Amniotic epithelial cell (primary cell): ENCODE measurements around the gene MYH11.
"Not testable (repeated sequence)": the region's sequence is repeated elsewhere in the genome, so short reads cannot be mapped to it uniquely, and the experiment has no call there.

ENCODE experiments used
- DNase-seq: peaks from one replicate; pipeline ENCODE4 v3.0.0-alpha.2; 2010; ENCODE audit warnings: low read depth

Gene MYH11

DNA sequence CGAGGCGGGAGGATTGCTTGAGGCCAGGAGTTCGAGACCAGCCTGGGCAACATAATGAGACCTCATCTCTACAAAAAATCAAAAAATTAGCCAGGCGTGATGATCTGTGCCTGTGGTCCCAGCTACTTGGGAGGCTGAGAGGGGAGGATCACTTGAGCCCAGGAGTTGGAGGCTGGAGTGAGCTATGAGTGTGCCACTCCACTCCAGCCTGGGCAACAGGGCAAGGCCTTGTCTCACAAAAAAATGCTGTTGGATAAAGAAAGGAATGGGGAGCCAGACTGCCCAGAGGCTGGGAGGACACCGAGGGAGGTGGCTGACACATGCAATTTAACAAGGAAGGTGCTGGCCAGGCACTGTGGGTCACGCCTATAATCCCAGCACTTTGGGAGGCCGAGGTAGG, 47.5 kb downstream of the MYH11 start:
- not testable (repeated sequence) for DNase-seq

DNA sequence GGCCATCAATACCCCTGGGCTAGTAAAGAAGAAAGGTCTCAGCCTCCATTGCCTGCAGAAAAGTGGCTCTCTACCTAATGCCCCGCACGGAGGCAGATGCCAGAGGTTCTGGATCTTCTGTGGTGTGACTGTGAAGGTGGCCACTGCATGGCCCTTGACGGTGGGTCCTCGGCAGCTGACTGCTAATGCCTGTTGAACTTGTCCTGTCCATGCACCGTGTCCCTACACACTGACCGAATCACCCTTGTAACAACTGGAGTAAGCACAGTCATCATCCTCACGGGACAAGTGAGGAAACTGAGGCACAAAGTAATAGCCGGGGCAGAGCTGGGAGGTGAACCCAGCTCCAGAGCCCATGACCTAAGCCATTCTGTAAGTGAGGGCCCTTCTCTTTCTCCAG, 48.8 kb downstream of the MYH11 start:
- DNase-seq = no peak

DNA sequence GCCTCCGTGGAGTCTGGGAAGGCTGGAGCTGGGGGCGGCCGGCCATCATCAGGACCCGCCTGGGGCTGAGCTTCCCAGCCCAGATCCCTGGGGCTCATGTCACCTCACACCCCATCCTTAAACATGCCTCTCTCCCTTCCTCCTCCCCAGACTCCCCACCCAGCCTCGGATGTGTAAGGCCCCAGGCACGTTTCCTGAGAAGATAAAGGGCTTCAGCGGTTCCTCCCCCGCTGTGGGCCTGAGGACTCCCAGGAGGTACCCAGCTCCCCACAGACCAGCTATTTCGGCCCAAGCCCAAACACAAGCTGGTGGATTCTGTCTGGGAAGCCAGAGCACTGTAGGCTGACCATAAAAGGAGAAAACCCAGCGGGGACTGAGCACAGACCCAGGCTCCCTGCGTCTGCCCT, 49.2 kb downstream of the MYH11 start:
- DNase-seq = peak; percentile 53

DNA sequence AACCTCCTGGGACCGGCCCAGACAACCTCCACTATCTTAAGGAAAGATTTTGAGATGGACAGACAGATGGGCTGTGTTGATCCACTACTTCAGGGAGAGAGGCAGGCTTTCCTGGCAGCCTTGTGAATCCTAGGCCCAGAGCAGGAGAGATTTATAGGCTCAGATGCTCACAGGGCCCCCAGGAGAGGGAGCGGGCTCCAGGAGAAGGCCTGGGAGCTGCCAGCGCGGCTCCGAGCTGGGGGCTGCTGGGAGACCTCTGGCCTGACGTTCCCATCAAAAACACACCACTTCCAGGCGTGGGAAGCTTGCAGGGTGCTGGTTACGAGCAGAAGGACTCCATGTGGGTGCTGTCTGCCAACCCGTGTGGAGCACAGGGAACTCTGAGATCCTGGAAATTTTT, 53.2 kb downstream of the MYH11 start:
- no peak for DNase-seq

DNA sequence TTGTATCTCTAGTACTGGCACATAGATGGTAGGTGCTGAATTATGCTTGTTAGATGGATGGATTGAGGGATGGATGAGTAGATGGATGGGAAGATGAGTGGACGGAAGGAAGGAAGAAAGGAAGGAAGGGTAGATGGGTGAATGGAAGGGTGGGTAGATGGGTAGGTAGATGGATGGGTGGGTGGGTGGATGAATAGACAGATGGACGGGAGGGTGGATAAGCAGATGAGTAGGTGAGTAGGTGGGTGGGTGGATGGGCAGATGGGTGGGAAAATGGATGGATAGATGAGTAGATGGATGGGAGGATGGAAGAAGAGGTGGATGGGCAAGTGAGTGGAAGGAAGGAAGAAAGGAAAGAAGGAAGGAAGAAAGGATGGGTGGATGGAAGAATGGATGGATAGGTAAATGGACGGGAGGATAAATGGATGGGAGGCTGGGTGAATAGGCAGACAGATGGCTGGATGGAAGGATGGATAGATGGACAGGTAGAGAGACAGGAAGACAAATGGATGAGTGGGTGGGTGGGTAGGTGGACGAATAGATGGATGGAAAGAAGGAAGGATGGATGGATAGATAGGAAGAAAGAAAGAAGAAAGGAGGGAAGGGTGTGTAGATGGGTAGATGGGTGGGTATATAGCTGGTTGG, 56.9 kb downstream of the MYH11 start:
- DNase-seq = no peak

DNA sequence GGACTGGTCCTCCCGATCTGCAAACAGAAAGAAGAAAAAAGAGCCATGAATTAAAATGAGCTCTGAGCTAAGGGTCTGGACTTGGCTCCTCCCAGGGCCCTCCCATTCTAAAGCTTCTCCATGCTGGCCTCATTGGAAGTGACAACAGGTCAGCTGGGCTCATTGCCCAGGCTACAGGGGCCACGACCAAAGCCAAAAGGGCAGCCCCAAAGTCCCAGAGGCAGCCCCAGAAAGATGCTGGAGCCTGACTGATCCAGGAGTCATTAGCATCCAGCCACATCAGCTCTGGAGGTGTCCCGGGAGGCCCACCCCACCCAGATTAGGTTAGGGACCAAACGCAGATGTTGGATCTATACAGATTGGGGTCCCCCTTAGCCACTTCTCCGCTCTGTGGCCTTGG, 58.2 kb downstream of the MYH11 start:
- DNase-seq = no peak

DNA sequence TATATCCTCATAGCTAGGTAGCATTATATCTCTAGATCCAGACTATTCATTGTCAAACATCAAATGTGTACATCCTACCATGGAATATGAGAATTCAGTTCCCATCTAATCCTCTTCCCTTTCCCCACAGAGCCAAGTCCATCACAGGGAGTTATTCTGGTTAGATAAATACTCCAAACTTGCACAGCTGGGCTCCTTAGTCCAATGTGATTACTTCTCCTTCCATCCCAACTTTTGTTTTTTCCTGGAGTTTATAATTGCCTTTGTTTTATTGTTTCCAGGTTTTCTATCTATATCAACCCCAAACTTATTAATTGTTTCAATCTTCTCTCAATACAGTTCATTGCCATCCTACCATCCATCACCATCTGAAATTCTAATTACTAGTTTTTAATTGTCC, 59.9 kb downstream of the MYH11 start:
- DNase-seq = no peak

DNA sequence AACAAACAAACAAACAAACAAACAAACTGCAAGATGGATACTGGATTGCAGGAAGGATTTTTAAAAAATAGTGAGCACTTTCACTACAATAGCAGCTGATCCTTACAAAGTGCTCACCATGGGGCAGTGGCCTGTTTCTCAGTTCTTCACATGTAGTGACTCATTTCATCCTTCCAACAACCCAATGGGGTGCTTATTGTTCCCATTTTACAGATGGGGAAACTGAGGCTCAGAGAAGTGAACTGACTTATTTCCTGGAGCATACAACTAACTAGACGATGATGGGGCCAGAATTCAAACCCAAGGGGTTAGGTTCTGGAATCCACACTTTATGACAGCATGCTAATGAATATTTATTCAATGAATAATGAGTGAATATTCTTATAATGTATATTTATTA, 61.2 kb downstream of the MYH11 start:
- no peak for DNase-seq

DNA sequence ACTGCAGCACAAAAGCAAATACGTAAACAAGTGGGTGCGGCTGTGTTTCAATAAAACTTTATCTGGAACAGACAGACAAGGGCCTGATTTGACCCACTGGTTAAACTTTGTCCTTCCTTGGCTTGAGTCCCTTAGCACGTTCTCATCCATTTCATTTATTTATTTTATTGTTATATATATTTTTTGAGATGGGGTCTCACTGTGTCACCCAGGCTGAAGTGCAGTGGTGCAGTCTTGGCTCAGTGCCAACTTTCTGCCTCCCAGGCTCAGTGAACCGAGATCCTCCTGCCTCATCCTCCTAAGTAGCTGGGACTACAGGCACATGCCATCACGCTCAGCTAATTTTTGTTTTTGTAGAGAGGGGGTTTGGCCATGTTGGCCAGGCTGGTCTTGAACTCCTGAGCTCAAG, 64.3 kb downstream of the MYH11 start:
- DNase-seq = no peak

DNA sequence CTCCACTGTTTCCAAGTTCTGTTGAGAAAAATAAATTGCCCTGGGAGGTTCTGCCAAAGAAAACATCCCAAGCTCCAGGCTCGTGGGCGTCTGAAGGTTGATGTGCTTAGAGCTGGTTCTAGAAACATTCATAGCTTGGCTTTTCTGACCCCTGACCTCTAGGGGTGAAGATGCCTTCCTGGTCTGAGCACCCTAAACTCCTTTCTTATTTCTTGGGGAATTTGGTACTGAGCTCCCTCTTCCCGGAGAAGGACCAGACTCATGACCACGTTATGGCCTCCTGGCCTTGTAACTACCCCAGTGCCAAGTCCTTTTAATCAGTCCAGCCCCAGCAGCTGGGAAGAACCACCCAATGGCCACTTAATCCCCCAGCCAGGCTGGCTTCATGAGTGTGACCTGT, 66.4 kb downstream of the MYH11 start:
- no peak for DNase-seq

DNA sequence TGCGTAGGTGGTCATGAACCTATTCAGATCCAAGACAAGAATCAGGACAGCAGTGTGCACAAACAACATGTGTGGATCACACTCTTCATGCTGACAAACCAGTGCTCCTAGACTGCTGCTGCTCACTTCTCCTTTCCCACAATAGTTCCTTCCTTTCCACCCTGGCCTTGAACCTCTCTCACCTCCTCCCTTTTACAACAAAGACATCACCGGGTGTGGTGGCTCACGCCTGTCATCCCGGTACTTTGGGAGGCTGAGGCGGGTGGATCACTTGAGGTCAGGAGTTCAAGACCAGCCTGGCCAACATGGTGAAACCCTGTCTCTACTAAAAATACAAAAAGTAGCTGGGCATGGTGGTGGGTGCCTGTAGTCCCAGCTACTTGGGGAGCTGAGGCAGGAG, 67.0 kb downstream of the MYH11 start:
- DNase-seq = not testable (repeated sequence)

DNA sequence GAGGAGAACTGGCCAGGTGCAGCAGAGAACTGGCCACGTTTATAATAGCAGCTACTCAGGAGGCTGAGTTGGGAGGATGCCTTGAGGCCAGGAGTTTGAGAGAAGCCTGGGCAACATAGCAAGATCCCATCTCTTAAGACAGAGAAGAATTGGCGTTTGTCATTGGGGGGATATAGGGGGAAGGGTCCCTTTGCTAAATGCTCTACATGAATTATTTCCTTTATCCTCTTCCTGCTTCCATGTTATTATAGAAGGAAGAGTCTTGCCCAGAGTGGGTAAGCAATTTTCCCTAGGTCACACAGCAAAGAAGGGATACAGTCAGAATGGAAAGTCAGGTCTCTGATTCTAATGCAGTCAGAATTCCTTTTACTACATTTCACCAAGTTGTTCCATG, 68.0 kb downstream of the MYH11 start:
- no peak for DNase-seq

DNA sequence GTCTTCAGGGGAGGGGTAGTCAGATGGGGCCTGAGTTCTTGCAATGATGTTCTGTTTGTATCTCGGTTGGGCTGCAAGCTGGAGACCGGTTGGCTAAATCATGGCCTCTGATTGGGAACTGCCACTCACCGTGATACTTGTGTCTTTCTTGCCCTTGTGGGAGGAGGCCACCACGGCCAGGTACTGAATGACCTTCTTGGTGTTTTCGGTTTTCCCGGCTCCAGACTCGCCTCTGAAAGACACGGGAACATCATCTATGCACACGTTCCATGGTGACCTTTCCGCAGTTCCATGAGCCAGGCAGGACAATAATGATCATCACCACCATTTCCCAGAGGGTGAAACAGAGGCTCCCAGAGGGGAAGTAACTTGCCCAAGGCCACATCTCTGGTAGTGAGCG, 70.3 kb downstream of the MYH11 start:
- DNase-seq = no peak

DNA sequence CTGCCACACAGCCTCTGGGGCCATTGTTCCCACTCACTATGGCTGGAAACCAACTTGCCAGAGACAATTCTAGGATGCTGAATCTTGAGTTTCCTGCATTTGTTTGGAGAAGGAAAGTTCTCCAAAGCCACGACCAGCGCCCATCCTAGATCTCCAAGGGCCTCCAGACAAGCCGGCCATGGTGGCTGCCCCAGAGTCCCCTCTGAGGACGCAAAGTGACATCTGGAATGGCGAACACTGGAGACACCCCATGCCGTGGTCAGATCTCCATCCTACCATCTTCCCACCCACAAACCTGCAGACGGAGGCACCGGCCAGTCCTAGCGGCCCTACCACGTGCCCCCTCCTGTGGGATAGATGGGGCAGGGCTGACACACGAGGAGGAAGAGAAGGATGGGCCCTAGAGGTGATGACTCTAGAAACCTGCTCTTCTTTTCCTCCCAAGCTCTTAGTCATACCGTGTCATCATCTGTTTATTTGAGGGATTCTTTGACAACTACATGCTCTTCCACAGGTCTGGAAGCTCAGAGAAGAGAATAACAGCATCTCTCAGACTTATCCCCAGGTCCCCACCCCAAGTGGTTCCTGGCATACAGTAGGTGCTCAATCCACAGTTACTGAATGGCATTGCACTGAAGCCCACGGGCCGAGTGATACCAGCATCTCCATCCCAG, 71.3 kb downstream of the MYH11 start:
- no peak for DNase-seq

DNA sequence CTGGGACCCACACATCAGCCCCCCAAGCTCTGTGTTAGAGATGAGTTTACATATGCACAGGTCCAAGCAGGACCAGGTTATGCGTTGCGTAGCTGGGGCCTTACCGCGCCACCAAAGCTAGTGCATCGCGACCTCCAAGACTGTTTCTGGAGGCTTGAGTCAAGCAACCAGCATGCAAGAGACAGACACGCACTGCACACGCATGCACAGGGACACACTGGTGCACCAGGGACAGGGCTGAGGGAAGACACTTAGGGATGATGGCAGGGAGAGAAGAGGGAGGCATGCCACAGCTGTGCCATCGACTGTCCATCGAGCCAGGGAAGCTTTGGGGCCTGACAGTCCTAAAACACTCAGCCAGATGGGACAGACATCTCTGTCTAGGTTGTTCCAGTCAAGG, 72.8 kb downstream of the MYH11 start:
- no peak for DNase-seq

DNA sequence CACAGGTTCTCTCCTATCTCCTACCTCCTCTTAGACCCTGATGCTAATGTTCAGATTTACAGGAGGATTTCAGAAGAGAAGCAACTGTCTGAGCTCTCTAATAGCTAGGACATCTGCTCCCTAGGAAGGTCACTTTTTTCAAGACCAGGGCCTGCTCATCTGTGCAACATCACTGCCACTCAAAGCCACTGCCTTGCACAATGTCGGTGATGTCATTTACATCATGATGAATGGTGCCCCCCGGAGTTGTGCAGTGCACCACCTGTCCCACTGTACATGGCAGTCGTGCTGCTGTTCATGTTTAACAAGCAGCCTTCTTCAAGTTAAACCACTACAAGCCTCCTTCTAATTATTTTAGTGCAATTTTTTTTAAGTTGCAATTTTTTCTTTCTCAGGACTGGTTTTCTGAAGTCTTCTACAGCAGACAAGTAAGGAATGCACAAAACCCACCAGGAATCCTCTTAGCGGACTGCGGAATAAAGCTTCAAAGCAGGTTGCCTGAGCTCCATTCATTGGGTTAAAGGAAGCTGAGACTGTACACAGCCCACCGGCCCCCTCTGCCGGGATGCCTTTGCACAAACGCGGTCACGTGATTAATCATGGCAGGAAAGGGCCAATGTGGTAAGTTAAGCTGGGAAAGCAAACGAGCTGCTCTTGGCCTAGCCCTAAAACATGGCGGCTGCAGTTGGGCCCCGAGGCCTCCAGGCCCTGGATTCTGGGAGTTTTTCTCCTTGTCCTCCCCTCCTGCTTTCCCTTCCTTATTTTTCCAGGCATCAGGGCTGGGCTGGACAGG, 74.1 kb downstream of the MYH11 start:
- peak; percentile 18 for DNase-seq

DNA sequence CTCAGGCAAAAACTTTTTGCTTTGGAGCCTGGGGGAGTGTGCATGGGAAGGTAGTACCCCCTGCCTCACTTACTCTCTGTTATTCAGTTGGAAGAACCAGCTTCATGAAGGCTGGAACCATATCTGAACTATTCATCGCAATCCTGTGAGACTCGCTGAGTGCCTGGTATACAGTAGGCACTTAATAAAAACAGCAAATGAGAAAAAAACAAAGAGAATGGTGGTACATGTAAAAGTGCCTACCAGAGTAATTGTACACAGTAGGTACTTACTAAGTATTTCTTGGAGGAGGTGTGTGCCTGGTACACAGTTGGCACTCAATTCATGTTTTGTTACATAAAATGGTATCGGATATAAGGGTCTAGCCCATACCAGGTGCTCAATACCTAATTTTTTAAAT, 75.2 kb downstream of the MYH11 start:
- DNase-seq = no peak

DNA sequence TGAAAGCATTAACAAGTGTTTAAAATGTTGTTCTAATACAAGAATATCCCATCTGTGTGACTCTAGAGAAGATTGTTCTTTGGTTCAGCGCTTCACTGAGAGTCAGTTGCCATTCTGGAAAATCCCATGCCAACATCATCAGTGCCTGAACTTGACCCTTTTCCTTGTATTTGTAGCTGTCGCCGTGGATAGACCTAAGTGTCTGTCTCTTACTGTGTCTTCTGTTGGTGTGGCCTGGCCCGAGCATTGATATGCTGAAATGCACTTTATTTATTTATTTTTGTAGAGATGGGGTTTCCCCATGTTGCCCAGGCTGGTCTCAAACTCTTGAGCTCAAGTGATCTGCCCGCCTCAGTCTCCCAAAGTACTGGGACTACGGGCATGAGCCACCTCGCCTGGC, 76.0 kb downstream of the MYH11 start:
- no peak for DNase-seq

DNA sequence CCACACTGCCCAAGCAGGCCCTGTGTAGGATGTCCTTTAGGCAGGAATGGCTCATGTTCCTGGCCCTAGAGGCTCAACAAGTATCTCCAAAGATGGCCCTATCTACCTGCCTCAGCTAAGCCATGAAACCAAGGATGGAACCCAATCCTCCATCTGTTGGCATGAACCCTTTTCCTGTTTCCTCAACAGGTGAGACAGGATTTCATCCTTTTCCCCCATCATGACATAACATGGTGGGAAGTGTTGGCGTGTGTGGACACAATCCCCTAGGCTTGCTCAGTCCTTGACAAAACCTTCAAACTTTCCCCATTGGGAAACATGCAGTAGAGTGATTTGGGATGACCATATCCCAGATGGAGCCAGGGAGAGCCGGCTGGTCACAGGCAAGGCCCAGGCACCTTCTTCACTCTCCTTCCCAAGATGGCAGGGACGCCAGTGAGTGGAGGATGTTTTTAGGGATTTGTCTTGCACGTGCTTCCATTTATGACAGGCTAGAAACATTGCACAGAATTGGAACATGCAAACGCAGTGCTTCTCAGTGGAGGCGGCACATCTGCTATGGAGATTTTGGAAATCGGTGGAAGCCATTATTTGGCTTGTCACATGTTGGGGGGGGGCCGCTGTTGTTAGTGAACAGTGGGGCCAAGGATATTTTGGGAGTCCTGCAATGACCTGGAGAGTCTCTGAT, 77.0 kb downstream of the MYH11 start:
- DNase-seq = no peak

DNA sequence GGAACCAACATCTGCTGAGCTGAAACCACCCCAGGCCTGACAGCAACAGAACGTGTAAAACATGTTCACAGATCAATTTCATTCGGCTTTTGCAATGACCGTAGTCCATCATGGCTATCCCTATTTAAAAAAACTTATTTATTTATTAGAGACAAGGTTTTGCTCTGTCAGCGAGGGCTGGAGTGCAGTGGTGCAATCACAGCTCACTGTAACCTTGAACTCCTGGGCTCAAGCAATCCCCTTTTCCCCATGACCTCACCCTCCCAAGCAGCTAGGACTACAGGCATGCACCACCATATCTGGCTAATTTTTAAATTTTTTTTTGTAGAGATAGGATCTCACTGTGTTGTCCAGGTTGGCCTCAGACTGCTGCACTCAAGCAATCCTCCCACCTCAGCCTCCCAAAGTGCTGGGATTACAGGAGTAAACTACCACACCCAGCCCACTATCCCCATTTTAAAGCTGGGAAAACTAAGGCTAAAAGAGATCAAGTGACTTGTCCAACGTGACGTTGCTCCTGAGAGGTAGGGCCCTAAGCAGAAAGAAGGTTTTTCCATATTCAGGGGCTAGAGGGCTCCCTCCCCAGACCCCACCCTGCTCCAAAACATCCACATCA, 77.7 kb downstream of the MYH11 start:
- DNase-seq = no peak

DNA sequence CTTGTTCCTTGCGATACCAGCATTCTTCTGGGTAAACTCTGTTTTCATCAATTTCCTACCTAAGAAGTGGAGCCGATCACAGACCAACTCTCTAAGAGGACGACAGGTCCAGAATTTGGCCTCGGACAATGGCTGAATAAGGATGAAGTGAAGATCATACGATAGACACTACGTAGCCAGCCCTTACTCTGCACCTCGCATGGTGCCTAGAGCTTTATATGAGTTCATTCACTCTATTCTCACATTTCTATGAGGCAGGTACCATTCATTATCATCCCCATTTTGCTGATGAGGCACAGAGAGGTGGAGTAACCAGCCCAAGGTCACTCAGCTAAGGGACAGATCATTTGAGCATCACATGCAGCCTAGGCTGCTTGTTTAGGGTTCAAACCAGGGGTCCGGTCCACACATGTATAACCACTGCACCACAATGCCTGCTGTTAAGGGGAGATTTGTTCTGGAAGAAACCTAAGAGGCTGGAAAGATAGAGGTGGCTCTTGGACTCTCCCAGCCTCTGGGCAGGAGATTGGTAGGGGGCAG, 78.6 kb downstream of the MYH11 start:
- no peak for DNase-seq
